RPMI8226 (cell line): Measurements from ENCODE around the gene WNT5B.

ENCODE experiments used
- DNase-seq: peaks from one replicate; pipeline ENCODE4 v3.0.0-alpha.2; 2015

The WNT5B gene

GRCh38 chr12:1630827-1631591 is 2.0 kb downstream of the WNT5B start:
- no peak for DNase-seq

- DNase-seq = no peak
These were observed 3.7 kb downstream of the WNT5B start for GRCh38 chr12:1632702-1633101.

GRCh38 chr12:1633459-1633858 is 4.4 kb downstream of the WNT5B start:
- no peak for DNase-seq

- no peak for DNase-seq
These were observed 5.1 kb downstream of the WNT5B start for GRCh38 chr12:1634149-1634548.

- peak; percentile 77 for DNase-seq
These were observed 5.7 kb downstream of the WNT5B start for GRCh38 chr12:1634590-1635191.

GRCh38 chr12:1635301-1636095 is 6.5 kb downstream of the WNT5B start:
- DNase-seq = no peak

GRCh38 chr12:1638203-1638602 is 9.2 kb downstream of the WNT5B start:
- no peak for DNase-seq

GRCh38 chr12:1639538-1639937 is 10.5 kb downstream of the WNT5B start:
- no peak for DNase-seq

GRCh38 chr12:1640328-1641234 is 11.6 kb downstream of the WNT5B start:
- no peak for DNase-seq

GRCh38 chr12:1642513-1642912 is 13.5 kb downstream of the WNT5B start:
- DNase-seq = no peak

- no peak for DNase-seq
These were observed 14.0 kb downstream of the WNT5B start for GRCh38 chr12:1643043-1643442.

- no peak for DNase-seq
These were observed 15.0 kb downstream of the WNT5B start for GRCh38 chr12:1643905-1644533.

GRCh38 chr12:1644534-1645438 is 15.8 kb downstream of the WNT5B start:
- DNase-seq = peak; percentile 96

GRCh38 chr12:1645819-1646218 is 16.8 kb downstream of the WNT5B start:
- DNase-seq = no peak

- DNase-seq = no peak
These were observed 17.7 kb downstream of the WNT5B start for GRCh38 chr12:1646569-1647284.

- DNase-seq = no peak
These were observed 18.2 kb downstream of the WNT5B start for GRCh38 chr12:1647285-1647669.

GRCh38 chr12:1650260-1650977 is 21.4 kb downstream of the WNT5B start:
- no peak for DNase-seq

- DNase-seq = no peak
These were observed 21.9 kb downstream of the WNT5B start for GRCh38 chr12:1650978-1651361.

- DNase-seq = no peak
These were observed 22.9 kb downstream of the WNT5B start for GRCh38 chr12:1651946-1652345.
